H1 (cell line): Measurements from ENCODE around the gene ZNF423. TPM values are rescaled to one million over a fixed set of nuclear protein-coding genes. Genes with fewer than 3 reads are reported as not detected.
A peak's percentile ranks its signal among the peaks of the same experiment; 100 is the strongest.

Source experiments
- CTCF ChIA-PET: fragments of 300-600 bp; sonication (Branson Sonifier 250); formaldehyde crosslinking; loops from one replicate; lab custom pipeline; 2021; ENCODE audit not compliant: partially characterized antibody; lab: Charles Lee
- POLR2A ChIA-PET: fragments of 300-600 bp; sonication (Branson Sonifier 250); formaldehyde crosslinking; loops from one replicate; lab custom pipeline; 2021; ENCODE audit warnings: inconsistent platforms; ENCODE audit not compliant: partially characterized antibody; lab: Charles Lee
- DNase-seq, 2 experiments: peaks; one replicate each; pipeline versions ENCODE4 v3.0.0 to v3.0.0-alpha.2; 2010 to 2022; ENCODE audit warnings: low spot score in 2 of 2, low read depth in 1 of 2, mixed read lengths in 1 of 2
- FAIRE-seq: peaks from 2 replicates; lab custom pipeline; 2011; peaks lifted over from hg19 to GRCh38; lab: Jason Lieb, UNC
- H2AFZ ChIP-seq: 2 replicates; pipeline ENCODE4 v1.8.1; 2012; ENCODE audit warnings: low read length, inconsistent platforms
- H2AK5ac ChIP-seq: 2 replicates; pipeline ENCODE4 v1.6.1; 2013; ENCODE audit warnings: low read depth, low read length
- H2BK120ac ChIP-seq: replicated peaks from 2 replicates; pipeline ENCODE3; 2013; ENCODE audit warnings: low read depth, low read length, inconsistent platforms
- H2BK12ac ChIP-seq: 2 replicates; pipeline ENCODE4 v1.6.1; 2013; ENCODE audit warnings: low read depth, low read length
- H2BK15ac ChIP-seq: 2 replicates; pipeline ENCODE4 v1.6.1; 2013; ENCODE audit warnings: low read length
- H2BK20ac ChIP-seq: 2 replicates; pipeline ENCODE4 v1.6.1; 2013; ENCODE audit warnings: low read length
- H2BK5ac ChIP-seq: 2 replicates; pipeline ENCODE4 v1.6.1; 2013; ENCODE audit warnings: low read depth, low read length
- H3K14ac ChIP-seq: 2 replicates; pipeline ENCODE4 v1.6.1; 2013; ENCODE audit warnings: inconsistent platforms; ENCODE audit not compliant: insufficient read length
- H3K18ac ChIP-seq: 2 replicates; pipeline ENCODE4 v1.6.1; 2013; ENCODE audit warnings: low read length; ENCODE audit errors: extremely low read depth
- H3K23ac ChIP-seq: 2 replicates; pipeline ENCODE4 v1.6.1; 2013; ENCODE audit warnings: inconsistent platforms; ENCODE audit not compliant: insufficient read length
- H3K23me2 ChIP-seq: 2 replicates; pipeline ENCODE4 v1.6.1; 2013; ENCODE audit warnings: low read depth, low read length
- H3K27ac ChIP-seq: 2 replicates; pipeline ENCODE4 v1.6.1; 2011; ENCODE audit warnings: low read depth, low read length, inconsistent platforms
- H3K27me3 ChIP-seq, 4 experiments: replicated peaks in 1 of 4; 1 replicate in 1 of 4; 2 replicates in 3 of 4; pipeline versions ENCODE4 v1.6.1 to v1.8.1; 2011 to 2013; ENCODE audit warnings: low read length in 3 of 4, mild to moderate bottlenecking in 3 of 4, inconsistent platforms in 2 of 4, mixed read lengths in 2 of 4, moderate library complexity in 1 of 4; ENCODE audit not compliant: control insufficient read depth in 3 of 4, insufficient read depth in 3 of 4; ENCODE audit errors: extremely low read depth in 1 of 4
- H3K36me3 ChIP-seq, 4 experiments: 2 replicates each; pipeline versions ENCODE4 v1.6.1 to v1.8.1; 2011 to 2013; ENCODE audit warnings: mild to moderate bottlenecking in 4 of 4, low read length in 3 of 4, moderate library complexity in 2 of 4, control low read depth in 1 of 4, inconsistent platforms in 1 of 4; ENCODE audit not compliant: insufficient read depth in 4 of 4, control insufficient read depth in 2 of 4
- H3K4ac ChIP-seq: replicated peaks from 2 replicates; pipeline ENCODE3; 2013; ENCODE audit warnings: low read length, low read depth, mixed read lengths, inconsistent platforms; ENCODE audit not compliant: insufficient read length
- H3K4me1 ChIP-seq, 4 experiments: replicated peaks in 1 of 4; 1 replicate in 1 of 4; 2 replicates in 3 of 4; pipeline versions ENCODE4 v1.6.1 to v1.8.1; 2011 to 2013; ENCODE audit warnings: low read length in 3 of 4, inconsistent platforms in 2 of 4, mixed read lengths in 1 of 4; ENCODE audit not compliant: insufficient read depth in 4 of 4, control insufficient read depth in 3 of 4
- H3K4me2 ChIP-seq, 2 experiments: 2 replicates each; pipeline versions ENCODE4 v1.6.1 to v1.8.1; 2011 to 2013; ENCODE audit warnings: low read depth in 2 of 2, low read length in 2 of 2, control low read depth in 1 of 2, inconsistent platforms in 1 of 2, mild to moderate bottlenecking in 1 of 2; ENCODE audit not compliant: insufficient read depth in 1 of 2
- H3K4me3 ChIP-seq, 4 experiments: fragments of 200-600, 300-600 bp in 1 of 4; sonication (generic), shearing (Covaris generic), sonication (Bioruptor Twin) in 1 of 4; 2 replicates each; pipeline versions ENCODE4 v1.5.1 to v1.8.1; 2011 to 2016; ENCODE audit warnings: low read length in 4 of 4, low read depth in 3 of 4, control low read depth in 2 of 4, inconsistent platforms in 2 of 4, mild to moderate bottlenecking in 2 of 4, mixed read lengths in 1 of 4, moderate library complexity in 1 of 4; ENCODE audit not compliant: insufficient read depth in 2 of 4; ENCODE audit errors: extremely low read depth in 1 of 4
- H3K56ac ChIP-seq: replicated peaks from 2 replicates; pipeline ENCODE3; 2013; ENCODE audit warnings: low read depth, mild to moderate bottlenecking, mixed read lengths, low read length, inconsistent platforms; ENCODE audit not compliant: insufficient read length
- H3K79me1 ChIP-seq: 2 replicates; pipeline ENCODE4 v1.6.1; 2013; ENCODE audit warnings: low read depth, low read length, control low read depth
- H3K79me2 ChIP-seq, 2 experiments: 2 replicates each; pipeline versions ENCODE4 v1.6.1 to v1.8.1; 2012 to 2013; ENCODE audit warnings: low read length in 2 of 2, mild to moderate bottlenecking in 2 of 2, inconsistent platforms in 1 of 2; ENCODE audit not compliant: insufficient read depth in 2 of 2, control insufficient read depth in 1 of 2
- H3K9ac ChIP-seq, 4 experiments: replicated peaks in 1 of 4; 1 replicate in 1 of 4; 2 replicates in 3 of 4; pipeline versions ENCODE4 v1.6.1 to v1.8.1; 2011 to 2013; ENCODE audit warnings: low read depth in 3 of 4, low read length in 3 of 4, control low read depth in 2 of 4, mild to moderate bottlenecking in 2 of 4, moderate library complexity in 2 of 4, inconsistent platforms in 1 of 4; ENCODE audit errors: extremely low read depth in 1 of 4
- H3K9me3 ChIP-seq, 2 experiments: 2 replicates each; pipeline versions ENCODE4 v1.6.1 to v1.8.1; 2012 to 2013; ENCODE audit warnings: mild to moderate bottlenecking in 2 of 2, moderate library complexity in 2 of 2, control low read depth in 1 of 2, inconsistent platforms in 1 of 2, low read depth in 1 of 2, low read length in 1 of 2, mixed read lengths in 1 of 2; ENCODE audit not compliant: insufficient read depth in 2 of 2
- H4K20me1 ChIP-seq, 2 experiments: replicated peaks in 1 of 2; 2 replicates each; pipeline versions ENCODE3 to v1.8.1; 2011 to 2013; ENCODE audit warnings: inconsistent platforms in 2 of 2, low read length in 2 of 2, mild to moderate bottlenecking in 1 of 2; ENCODE audit not compliant: insufficient read depth in 2 of 2, control insufficient read depth in 1 of 2
- H4K5ac ChIP-seq: 2 replicates; pipeline ENCODE4 v1.6.1; 2013; ENCODE audit warnings: low read length, low read depth, mixed read lengths, inconsistent platforms; ENCODE audit not compliant: insufficient read length
- H4K8ac ChIP-seq: 2 replicates; pipeline ENCODE4 v1.8.0; 2013; ENCODE audit warnings: mild to moderate bottlenecking, moderate library complexity, low read length, inconsistent platforms; ENCODE audit not compliant: insufficient read depth; ENCODE audit errors: extremely low read depth
- H4K91ac ChIP-seq: replicated peaks from 2 replicates; pipeline ENCODE3; 2013; ENCODE audit warnings: low read length, mixed read lengths, inconsistent platforms; ENCODE audit not compliant: insufficient read length
- BACH1 ChIP-seq: IDR thresholded peaks from 2 replicates; pipeline ENCODE4 v1.6.1; 2012; ENCODE audit warnings: low read length, improper control_type of control experiment
- FOSL1 ChIP-seq: IDR thresholded peaks from 2 replicates; pipeline ENCODE4 v1.6.1; 2011; ENCODE audit warnings: mild to moderate bottlenecking, low read depth, low read length, moderate library complexity; ENCODE audit not compliant: insufficient read depth
- RAD21 ChIP-seq, 2 experiments: IDR thresholded peaks in 1 of 2; conservative IDR thresholded peaks in 1 of 2; 2 replicates each; pipeline ENCODE4 v1.6.1; 2011; ENCODE audit warnings: low read depth in 2 of 2, low read length in 2 of 2, improper control_type of control experiment in 1 of 2, inconsistent platforms in 1 of 2, mild to moderate bottlenecking in 1 of 2, moderate library complexity in 1 of 2
- RXRA ChIP-seq: IDR thresholded peaks from 2 replicates; pipeline ENCODE4 v1.6.1; 2011; ENCODE audit warnings: low read depth, mild to moderate bottlenecking, low read length, moderate library complexity; ENCODE audit not compliant: insufficient read depth
- SRF ChIP-seq: IDR thresholded peaks from 2 replicates; pipeline ENCODE4 v1.6.1; 2011; ENCODE audit warnings: mild to moderate bottlenecking, low read depth, low read length, moderate library complexity
- TAF7 ChIP-seq: optimal IDR thresholded peaks from 2 replicates; pipeline ENCODE3; 2011; ENCODE audit warnings: low read depth, mild to moderate bottlenecking, inconsistent platforms, low read length, moderate library complexity, borderline replicate concordance
- WGBS, 2 experiments: shearing (Covaris generic) in 1 of 2; methylation state at CpG; one replicate each; pipeline versions ENCODE4 v1.1.6 to v1.1.7; 2013 to 2015; ENCODE audit warnings: low lambda C conversion rate in 2 of 2, mixed read lengths in 2 of 2, inconsistent platforms in 1 of 2, low coverage in 1 of 2, missing lambda C conversion rate in 1 of 2; ENCODE audit not compliant: insufficient replicate concordance in 2 of 2, insufficient coverage in 1 of 2, insufficient read length in 1 of 2; ENCODE audit errors: extremely low coverage in 1 of 2, missing lambda C conversion rate in 1 of 2; 5-methylcytosine and 5-hydroxymethylcytosine counted together
- polyA plus RNA-seq, 7 experiments: library from polyadenylated mRNA; depleted of rRNA in 3 of 7; stranded (reverse) in 5 of 7; unstranded in 2 of 7; fragments of >200 nt in 5 of 7; fragments of 200-250 nt in 2 of 7; gene quantifications; 1 replicate in 5 of 7; 2 replicates in 1 of 7; 4 replicates in 1 of 7; pipeline versions ENCODE4 v1.2.1 to v1.2.3, GENCODE V29; 2011 to 2013; ENCODE audit warnings: missing spikeins in 2 of 7, mixed read lengths in 2 of 7
- total RNA-seq: library from RNA; stranded (reverse); fragmentation: NEBNext Ultra II Directional; extraction: Animal tissue kit (Norgen Biotek cat#: 25700); gene quantifications from 2 replicates; pipeline ENCODE4 v1.2.1, GENCODE V29; 2021
- TF ChIP-seq, protein P1 (sequence below), 3 experiments: IDR thresholded peaks; 1 replicate in 2 of 3; 2 replicates in 1 of 3; pipeline versions ENCODE4 v1.5.1 to v1.6.1; 2011; ENCODE audit warnings: low read length in 3 of 3, mild to moderate bottlenecking in 3 of 3, inconsistent platforms in 2 of 3, low read depth in 1 of 3, moderate library complexity in 1 of 3; ENCODE audit not compliant: insufficient read depth in 1 of 3; ENCODE audit errors: control extremely low read depth in 1 of 3

ZNF423 gene
- total and polyA plus RNA-seq, 2 of the 8 experiments (the other 6 are each of a cell fraction or from before 2014, with no cell fraction given) = 38.2 to 52.3 TPM

DNA sequence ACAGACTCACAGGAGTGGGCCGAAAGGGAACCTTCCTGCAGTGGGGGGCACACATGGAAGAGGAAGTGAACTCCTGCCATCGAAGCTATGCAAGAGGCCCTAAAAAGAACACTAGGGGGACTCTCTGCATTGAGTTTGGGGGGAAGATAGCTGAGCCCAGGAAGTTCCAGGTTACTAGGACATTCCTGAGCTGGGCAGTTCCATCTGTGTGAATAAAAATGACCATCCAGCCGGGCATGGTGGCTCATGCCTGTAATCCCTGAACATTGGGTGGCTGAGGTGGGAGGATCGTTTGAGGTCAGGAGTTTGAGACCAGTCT is 211.8 kb downstream of the ZNF423 start:
- no peak overlapping the region for H3K14ac ChIP-seq
- H3K4me2 ChIP-seq = no peak overlapping the region
- no peak for TF ChIP-seq RXRA
- TF ChIP-seq, protein P1, sequence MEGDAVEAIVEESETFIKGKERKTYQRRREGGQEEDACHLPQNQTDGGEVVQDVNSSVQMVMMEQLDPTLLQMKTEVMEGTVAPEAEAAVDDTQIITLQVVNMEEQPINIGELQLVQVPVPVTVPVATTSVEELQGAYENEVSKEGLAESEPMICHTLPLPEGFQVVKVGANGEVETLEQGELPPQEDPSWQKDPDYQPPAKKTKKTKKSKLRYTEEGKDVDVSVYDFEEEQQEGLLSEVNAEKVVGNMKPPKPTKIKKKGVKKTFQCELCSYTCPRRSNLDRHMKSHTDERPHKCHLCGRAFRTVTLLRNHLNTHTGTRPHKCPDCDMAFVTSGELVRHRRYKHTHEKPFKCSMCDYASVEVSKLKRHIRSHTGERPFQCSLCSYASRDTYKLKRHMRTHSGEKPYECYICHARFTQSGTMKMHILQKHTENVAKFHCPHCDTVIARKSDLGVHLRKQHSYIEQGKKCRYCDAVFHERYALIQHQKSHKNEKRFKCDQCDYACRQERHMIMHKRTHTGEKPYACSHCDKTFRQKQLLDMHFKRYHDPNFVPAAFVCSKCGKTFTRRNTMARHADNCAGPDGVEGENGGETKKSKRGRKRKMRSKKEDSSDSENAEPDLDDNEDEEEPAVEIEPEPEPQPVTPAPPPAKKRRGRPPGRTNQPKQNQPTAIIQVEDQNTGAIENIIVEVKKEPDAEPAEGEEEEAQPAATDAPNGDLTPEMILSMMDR (IDR thresholded peaks at IDR 0.05; ENCODE audit: control extremely low read depth in 1 of 3, insufficient read depth in 1 of 3, low read depth in 1 of 3, low read length in 3 of 3) = peak; percentile 11 to 53 (median 32); a peak in 3 of 4 replicates
- no peak for TF ChIP-seq TAF7
- TF ChIP-seq RAD21 (IDR thresholded peaks at IDR 0.05 in 1 of 2, conservative IDR thresholded peaks at IDR 0.05 in 1 of 2; ENCODE audit: low read depth in 2 of 2, low read length in 2 of 2) = peak; percentile 56 to 72
- TF ChIP-seq BACH1 = no peak
- TF ChIP-seq FOSL1 = no peak
- no peak for TF ChIP-seq SRF
- no peak overlapping the region for H3K27ac ChIP-seq
- 0 out of 2 replicates have a peak, but pooled peaks cover 2% of the 10 kb centered on the region for H3K23me2 ChIP-seq
- H4K20me1 ChIP-seq = peaks cover 0 to 8% of the 10 kb centered on the region in 2 experiments
- no peak overlapping the region; the same call in 1 of the 2 replicates for H4K8ac ChIP-seq
- H2AFZ ChIP-seq = no peak overlapping the region
- peak overlapping the region; percentile 40 for H4K91ac ChIP-seq
- H2AK5ac ChIP-seq = no peak overlapping the region
- peak overlapping the region; percentile 18 for H2BK120ac ChIP-seq
- DNase-seq (no peak), FAIRE-seq (no peak)
- CTCF ChIA-PET = interaction anchor here (0.7 to 3.6 kb wide), 18 partner anchors 8 to 277 kb away, joined by 3 to 12 read pairs (median 4); no protein-coding TSS in a partner anchor
- POLR2A ChIA-PET = interaction anchor here (1.5 to 1.9 kb wide), 2 partner anchors 10 to 21 kb away, joined by 3 to 8 read pairs; no protein-coding TSS in a partner anchor
- H3K4ac ChIP-seq = no peak overlapping the region
- H2BK15ac ChIP-seq = no peak overlapping the region
- peaks cover under 1 to 8% (median 2%) of the 10 kb centered on the region in 4 experiments; a peak in 2 of 8 replicates for H3K36me3 ChIP-seq
- peaks cover 3 to 5% of the 10 kb centered on the region in 2 experiments; a peak in 2 of 4 replicates for H3K79me2 ChIP-seq
- H2BK5ac ChIP-seq = peak overlapping the region; percentile 53; the same call in 1 of the 2 replicates
- no peak overlapping the region for H3K9ac ChIP-seq
- H4K5ac ChIP-seq = no peak overlapping the region
- no peak overlapping the region for H2BK12ac ChIP-seq
- H3K23ac ChIP-seq = no peak overlapping the region
- H3K4me3 ChIP-seq = no peak overlapping the region
- peaks cover 7 to 15% of the 10 kb centered on the region in 2 experiments for H3K9me3 ChIP-seq
- H3K4me1 ChIP-seq = peaks cover 8 to 36% (median 26%) of the 10 kb centered on the region in 4 experiments
- no peak overlapping the region for H2BK20ac ChIP-seq
- no peaks in the 10 kb centered on the region for H3K79me1 ChIP-seq
- H3K56ac ChIP-seq = no peak overlapping the region
- peak overlapping the region; percentile 51; the same call in 1 of the 2 replicates for H3K18ac ChIP-seq
- WGBS, 2 experiments = 76% methylated on average over 4 of the region's 4 CpGs; no CpG with 5 or more reads in 1 of the 2 experiments
- H3K27me3 ChIP-seq = no peaks in the 10 kb centered on the region
